COLO668 (cell line): ENCODE results near the gene PWP2.
"Not testable (repeated sequence)": the region's sequence is repeated elsewhere in the genome, so short reads cannot be mapped to it uniquely, and the experiment has no call there.

ENCODE experiments used
- DNase-seq: peaks from one replicate; lab custom pipeline; 2025; ENCODE audit not compliant: unreplicated experiment; lab: John Stamatoyannopoulos, UW

Gene PWP2

DNA sequence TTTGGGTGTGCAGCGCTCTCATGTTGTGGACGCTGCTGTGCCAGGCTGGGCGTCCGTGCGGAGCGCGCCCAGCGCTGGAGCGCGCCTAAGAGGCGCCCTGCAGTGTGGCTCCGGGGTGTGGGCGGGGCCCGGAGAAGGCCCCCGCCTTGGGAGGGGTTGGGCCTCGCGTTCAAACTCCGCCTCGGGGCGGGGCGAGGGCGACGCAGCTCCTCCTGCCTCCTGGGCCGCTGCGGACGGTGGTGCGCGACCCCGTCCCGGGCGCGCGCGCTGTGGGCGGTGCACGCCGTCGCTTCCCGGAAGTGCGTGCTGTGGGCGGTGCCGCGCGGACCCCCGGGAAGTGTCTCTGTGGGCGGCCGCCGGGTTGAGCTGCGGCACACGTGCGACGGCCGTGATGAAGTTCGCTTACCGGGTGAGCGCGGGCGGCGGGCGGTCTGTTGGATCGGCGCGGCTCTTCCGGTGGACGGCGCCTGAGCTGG is at the start of gene PWP2:
TSS of gene PWP2 (plus strand) at position 374 of the 476 bp plus-strand sequence. CDS start at position 392, 18 bp downstream.
- DNase-seq, result not testable (repeated sequence)

DNA sequence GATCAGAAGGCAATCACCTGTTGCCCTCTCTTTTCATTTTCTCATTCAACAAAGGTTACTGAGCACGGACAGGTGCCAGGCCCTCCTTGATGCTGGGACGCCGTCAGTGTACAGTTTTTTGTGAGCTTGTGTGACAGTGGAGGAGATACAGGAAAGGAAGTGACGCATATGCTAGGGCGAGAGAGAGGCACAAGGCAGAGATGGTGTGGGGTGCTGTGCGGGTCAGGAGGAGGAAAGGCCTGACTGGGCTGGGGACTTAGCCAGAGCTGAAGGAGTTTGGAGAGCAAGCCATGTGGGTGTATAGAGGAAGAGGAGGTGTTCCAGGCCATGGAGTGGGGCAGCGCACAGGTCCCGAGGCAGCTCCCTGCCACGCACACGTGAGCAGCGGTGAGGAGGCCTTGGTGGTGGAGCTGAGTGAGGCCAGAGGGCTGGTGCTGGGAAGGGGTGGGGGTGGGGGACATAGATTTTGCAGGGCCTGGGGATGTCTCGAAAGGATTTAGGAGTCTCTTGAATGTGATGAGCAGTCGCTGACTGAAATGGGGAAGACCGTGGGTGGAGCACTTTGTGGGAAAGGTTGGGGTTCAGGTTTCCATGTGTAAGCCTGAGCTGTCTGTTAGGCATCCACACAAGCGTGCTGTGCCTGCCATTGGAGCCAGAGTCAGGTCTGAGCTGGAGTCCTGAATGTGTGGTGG is 49.1 kb upstream of the PWP2 start:
- DNase-seq, result no peak

DNA sequence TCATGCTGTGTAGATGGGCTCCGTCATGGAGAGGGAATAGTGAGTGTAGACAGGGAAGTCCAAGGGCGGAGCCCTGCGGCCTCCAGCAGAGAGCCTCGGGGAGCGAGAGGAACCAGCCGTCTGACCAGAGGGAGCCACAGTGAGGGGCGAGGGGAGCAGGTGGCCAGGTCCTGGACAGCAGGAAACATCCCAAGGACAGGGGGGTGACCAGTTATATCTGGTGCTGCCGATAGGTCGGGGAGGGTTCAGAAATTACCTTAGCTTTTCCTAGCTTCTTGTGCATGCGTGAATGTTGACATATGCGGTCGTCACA is 48.6 kb upstream of the PWP2 start:
- DNase-seq, result no peak

DNA sequence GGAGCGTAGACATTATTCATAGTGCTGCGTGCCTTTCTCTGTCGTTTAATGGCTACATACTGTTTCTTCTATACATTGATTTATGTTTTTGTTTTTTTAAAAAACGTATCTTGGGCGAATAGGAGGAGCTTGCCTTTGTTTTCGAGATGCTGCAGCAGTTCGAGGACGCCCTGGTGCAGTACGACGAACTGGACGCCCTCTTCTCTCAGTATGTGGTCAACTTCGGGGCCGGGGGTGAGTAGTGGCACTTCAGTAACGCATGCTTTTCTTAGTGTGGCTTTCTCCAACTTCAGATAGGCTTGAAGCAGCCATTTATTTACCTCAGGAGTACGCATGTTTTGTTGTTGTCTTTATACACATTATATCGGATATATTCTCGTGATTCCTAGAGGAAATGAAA is 48.2 kb upstream of the PWP2 start:
- no peak for DNase-seq

DNA sequence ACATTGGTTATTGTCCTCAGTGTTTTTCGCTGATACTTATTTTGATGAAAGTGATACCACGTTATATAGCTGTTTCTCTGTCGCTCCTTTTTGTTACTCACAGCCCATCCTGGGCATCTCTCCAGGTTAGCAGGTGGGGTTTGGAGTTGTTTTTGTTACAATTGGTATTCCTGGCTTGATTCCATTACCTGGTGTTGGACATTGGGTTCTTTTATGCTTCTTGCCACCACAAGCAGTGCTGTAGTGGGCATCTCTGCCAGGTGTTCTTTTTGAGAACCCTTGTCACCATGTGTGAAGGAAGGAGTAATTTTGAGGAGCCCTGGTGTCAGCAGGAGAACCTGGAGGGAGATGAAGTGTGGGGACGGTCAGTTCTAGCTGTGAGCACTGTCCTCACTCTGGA is 47.5 kb upstream of the PWP2 start:
- no peak for DNase-seq

DNA sequence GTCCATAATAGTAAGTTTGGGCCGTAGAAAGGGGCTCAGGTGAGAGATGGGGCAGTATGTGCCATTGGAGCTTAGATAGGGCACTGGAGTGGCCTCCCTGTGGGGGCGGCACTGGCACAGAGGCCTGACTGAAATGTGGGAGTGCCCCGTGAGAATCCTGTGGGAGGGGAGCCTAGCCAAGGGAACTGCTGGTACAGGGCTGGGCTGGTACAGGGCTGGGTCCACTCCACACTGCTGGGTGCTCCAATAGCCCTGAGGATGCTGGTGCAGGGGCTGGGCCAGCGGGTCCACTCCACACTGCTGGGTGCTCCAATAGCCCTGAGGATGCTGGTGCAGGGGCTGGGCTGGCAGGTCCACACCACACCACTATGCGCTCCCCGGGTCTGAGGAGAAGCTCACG is 44.8 kb upstream of the PWP2 start:
- DNase-seq, result no peak

DNA sequence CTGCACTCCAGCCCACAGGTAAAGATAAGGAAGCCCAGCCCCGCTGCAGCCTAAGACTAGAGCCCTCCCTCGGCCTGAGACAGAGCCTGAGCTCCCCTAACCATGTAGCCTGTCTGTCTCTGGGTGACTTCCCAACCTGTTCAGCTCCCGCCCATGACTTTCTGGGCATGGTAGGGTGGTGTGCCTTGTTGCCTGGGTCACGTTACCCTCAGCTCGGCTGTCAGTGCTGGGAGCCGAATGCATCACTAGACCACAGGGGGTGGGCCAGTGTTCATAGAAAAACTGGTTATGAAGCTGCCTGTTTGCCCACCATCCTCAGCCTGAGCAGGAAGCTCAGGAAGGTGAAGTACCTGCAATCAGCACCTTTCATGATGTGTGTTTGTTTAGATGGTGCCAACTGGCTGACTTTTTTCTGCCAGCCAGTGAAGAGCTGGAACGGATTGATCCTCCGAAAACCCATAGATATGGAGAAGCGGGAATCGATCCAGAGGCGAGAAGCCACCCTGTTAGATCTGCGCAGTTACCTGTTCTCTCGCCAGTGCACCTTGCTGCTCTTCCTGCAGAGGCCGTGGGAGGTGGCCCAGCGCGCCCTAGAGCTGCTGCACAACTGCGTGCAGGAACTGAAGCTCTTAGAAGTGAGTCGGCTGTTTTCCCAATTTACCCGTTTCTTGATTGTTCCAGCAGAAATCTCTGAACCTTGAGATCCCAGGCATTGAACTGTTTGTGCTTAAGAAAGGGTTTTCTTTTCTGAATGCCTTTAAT is 43.9 kb upstream of the PWP2 start:
- DNase-seq, result no peak

DNA sequence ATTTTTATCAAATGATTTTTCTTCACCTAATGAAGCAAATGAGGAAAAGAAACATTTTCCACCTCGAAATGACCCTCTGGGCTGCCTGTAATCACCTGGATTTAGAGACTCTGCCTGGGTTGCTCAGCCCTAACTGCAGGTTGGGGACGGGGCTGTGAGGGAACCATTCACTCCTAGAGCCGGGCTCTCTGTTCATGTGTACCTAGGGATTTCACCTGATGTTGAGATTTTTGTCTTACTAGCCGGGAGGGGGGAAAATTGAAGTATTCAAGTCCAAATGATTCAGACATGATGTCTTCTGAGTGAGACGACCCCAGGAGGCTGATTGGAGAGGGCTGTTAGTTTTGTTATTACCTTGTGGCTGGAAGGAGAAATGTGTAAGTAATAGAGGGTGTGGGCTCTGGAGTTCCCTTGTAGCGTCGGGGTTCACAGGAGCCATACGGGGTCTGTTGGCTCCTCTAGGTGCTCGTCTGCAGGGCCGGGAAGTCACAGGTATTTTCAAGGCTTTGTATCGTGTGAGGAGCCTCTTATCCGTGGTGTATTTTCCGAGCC is 42.3 kb upstream of the PWP2 start:
- no peak for DNase-seq

DNA sequence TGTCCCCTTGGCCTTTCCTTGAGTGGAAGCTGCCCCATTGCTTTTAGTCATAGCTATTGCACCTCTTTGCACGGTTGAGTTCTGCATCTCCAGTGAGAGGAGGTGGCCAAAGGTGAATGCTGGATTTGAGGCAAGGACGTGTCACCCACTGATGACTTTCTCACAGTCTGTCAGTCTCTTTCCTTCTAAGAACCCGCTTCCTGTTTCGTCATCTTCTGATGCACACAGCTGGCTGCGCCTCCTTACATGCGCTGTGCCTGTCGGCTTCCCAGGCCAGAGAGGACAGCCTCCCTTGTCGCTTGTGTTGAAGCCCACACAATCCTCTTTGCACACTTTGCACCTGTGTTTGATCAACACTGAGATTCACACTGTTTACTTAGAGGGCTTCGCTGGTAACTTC is 41.8 kb upstream of the PWP2 start:
- no peak for DNase-seq

DNA sequence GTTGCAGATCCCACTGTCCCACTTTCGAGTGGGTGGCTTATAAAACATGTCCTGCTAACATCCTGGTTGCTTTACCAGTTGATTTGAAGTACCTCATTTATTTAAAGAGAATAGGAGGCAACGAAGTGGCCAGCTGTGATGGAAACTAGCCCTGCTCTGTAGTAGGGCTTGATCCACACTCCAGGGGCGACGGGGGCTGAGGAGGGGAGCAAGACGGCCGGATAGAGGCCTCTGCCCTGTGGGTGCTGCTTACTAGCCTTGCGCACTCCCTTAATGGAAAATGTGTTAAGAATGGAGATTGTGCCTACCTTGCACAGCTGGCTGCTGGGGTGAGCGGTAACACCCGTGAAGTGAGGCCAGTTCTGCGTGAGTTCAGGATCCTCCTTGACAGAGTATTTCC is 41.1 kb upstream of the PWP2 start:
- no peak for DNase-seq

DNA sequence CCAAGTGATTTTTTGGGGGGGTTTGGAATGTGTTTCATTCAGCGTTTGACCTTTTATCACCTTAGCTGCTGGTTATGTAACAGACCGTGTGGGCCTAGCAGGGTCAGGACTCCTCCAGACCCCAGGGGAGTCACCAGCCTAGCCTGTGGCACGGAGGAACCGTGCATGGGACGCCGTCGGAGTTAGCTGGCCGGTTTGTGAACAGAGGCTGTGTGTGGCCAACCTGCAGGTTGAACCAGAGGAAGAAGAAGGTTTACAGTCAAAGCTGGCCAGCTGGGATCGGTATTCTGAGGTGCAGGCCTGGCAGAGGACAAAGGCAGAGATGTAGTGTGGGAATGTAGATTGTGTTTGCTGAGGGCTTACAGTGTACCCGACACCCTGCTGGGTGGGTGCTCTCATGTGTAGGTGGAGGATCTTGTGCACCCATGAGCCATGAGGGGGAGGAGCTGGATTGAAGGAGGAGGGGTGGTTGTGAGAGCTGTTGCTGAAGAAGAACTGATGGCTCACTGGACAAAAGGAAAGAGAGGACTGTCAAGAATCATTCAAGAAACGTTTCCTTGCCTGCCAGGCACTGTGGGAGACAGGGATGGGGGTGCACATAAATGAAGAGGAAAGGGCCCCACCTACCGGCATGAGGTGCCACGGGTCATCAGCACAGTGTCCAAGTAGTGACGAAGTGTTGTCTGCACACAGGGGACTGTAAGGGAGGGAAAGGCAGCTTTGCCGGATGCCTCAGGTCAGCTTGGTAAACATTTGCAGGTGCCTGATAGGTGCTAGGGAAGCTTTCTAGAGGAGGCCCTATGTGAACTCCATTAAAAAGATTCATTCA is 40.0 kb upstream of the PWP2 start:
- DNase-seq, result no peak

DNA sequence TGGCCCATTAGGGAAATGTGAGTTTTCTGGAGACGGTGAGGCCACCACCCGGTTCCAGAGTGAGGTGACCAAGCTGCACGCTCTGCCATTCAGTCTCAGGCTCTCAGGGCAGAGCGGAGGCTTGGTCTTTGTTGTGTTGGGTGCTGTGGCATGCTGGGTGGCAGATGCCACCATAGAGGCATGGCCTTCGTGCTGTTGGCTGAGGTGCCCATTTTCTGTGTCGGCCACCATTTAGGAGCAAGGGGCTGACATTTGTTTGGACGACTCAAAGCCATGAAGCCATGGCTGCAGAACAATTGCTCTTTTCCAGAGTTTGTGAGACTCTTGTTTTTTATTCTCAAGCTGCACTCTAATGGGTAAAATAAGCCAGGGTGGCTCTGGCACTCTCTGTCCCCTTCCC is 36.8 kb upstream of the PWP2 start:
- no peak for DNase-seq

DNA sequence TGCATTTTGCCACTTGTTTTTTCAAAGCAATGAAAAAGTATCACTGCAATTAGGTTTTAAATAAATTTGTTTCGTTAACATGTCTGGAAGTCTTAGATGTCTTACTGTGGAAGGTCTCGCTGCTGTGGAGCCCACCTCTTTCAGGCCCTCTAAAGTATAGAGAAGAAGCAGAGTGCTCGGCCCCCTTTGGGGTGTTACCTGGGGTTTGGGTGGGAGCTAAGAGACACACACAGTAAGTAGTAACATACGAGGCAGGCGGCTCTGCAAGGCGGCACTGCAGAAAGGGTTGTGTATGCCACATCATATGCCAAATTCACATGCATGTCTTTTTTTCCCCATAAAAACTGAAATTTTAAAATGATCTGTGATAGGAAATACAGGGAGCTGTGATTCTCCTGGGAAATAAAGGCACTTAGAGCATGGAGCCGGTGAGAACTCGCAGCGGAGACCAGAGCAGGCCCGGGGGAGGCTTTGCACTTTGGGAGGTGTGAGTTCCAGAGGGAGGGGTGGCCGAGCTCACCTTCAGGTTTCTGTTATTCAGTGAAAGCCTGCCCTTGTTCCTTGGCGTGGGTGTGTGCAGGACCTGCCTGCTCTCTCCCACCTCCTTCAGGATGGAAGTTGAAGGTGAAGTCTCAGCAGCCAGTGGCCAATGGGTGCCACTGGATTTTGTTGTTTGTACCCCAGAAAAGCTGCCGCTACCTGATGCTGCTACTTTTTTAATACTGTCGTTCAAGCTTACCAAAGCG is 35.7 kb upstream of the PWP2 start:
- DNase-seq, result no peak

DNA sequence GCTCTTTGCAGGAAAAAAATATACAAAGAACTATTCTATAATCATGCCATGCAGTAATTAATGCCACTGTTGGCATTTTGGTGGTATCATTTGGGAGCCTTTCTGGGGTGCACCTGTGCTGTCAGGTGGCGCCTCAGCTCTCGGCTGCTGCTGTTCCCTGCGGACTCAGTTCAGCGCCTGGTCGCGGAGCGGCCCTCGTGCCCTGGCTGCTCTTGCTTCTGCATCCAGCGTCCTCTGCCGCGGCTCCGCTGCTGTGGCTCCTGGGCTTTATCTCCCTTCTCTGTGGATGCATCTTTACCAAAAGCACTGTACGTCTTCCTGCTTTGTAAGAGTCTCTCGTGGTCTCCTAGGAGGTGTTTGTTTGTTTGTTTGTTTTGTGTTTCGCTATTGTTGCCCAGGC is 35.1 kb upstream of the PWP2 start:
- DNase-seq, result no peak

DNA sequence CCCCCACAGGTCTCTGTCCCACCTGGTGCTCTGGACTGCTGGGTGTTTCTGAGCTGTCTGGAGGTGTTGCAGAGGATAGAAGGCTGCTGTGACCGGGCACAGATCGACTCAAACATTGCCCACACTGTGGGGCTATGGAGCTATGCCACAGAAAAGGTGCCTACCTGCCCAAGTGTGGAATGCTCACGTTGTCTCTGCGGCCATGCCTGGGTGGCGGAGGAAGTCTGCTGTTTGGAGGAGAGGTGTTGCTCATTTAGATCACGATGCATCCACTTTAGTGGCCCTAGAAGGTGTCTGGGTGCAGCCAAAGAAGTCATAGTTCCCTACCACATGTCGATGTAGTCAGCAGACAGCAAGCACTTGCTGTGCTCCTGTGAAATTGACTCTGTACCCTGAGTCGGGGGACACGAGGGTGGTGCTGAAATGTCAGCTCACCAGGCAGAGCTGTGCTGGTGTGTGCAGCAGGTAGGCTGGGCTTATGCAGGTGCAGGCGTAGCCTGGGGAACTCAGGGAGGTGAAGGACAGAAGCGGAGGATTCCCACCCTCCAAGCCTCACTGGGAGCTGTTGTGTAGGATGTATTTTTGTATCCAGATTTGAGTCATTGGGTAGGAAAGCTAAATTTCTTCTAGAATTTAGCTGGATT is 32.8 kb upstream of the PWP2 start:
- DNase-seq, result no peak

DNA sequence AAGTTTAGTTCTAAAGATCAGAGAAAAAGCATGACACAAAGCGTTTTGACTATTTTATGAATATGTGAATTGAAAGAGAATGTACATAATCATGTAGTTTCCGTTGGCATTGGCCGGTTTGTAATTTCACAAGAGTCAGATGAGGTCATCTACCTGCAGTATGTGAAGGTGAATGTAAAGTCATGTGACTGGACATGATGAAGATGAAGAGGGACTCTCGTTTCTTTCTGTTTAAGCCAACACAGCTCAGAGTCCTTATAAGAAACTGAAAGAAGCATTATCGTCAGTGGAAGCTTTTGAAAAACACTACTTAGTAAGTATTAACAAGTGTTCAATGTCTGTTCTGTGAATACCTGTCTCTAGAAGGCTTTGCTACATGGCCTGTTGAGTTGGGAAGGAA is 30.9 kb upstream of the PWP2 start:
- DNase-seq, result no peak

DNA sequence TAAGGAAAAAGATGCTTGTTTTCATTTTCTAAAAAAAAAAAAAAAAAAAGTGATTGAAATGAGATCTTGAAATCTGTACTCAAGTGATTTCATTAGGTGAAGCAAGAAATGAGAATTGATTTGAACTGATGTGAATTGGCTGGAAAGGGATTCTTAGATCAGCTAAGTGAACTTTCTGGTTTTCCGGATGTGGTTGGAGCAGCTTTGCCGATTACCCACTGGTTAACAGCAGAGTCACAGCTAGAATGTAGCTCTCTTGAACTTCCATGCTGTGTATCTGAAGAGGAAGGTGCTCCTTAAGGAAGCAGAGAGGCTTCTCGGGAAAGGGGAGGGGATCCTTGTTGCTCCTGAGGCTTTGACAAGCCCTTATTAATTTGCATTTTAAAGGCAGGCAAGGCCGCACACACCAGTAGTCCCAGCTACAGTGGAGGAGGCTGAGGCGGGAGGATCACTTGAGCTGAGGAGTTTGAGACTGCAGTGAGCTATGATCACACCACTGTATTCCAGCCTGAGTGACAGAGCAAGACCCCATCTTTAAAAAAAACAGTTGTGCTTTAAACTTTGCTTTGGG is 28.7 kb upstream of the PWP2 start:
- no peak for DNase-seq

DNA sequence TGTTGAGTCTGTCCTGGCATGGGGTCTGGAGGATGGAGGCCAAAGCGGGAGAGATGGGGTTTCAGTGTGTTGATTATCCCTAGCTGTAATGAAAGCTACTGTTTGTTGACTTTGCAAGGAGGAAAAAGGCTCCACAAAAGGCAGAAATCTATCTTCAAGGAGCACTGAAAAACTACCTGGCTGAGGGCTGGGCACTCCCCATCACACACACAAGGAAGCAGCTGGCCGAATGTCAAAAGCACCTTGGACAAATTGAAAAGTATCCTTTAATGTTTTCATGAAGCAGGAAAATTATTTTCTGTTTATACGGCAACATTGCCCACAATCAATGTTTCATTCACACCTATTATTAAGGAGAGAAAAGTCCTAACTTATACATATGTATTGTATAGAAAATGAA is 27.8 kb upstream of the PWP2 start:
- DNase-seq, result no peak

DNA sequence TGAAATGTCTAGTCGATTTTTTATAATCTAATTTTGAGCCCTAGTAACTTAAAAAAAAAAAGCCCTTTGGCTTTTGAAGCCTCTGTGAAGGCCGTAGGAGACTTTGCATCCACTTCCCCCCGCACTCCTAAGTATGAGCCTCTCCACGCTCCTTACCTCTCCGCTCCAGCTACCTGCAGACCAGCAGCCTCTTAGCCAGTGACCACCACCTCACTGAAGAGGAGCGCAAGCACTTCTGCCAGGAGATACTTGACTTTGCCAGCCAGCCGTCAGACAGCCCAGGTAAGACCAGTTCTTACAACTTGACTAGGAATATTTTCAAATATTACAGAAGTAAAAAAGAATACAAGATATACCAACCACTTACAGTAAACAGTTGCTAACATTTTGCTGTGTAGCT is 27.4 kb upstream of the PWP2 start:
- no peak for DNase-seq
